OCI-LY3 (cell line): ENCODE measurements around the gene FAM78B.

Source experiments
- CTCF ChIP-seq: fragments of 200-600, 300-600 bp; sonication (generic); IDR thresholded peaks from 2 replicates; pipeline ENCODE4 v1.5.1; 2014; ENCODE audit warnings: antibody characterized with exemption, low read length, low read depth
- EZH2phosphoT487 ChIP-seq: fragments of 200-600 bp; shearing (Covaris generic); IDR thresholded peaks from 2 replicates; pipeline ENCODE4 v1.6.1; 2018; ENCODE audit warnings: antibody characterized with exemption, mixed run types, low read depth

GRCh38 chr1:166184012-166184411, 17.2 kb upstream of the FAM78B start:
- TF ChIP-seq CTCF, result no peak
- TF ChIP-seq EZH2phosphoT487, result no peak
